Mucosa of gallbladder (tissue), 1 donor: ENCODE results near the gene EIF3I. TPM values are rescaled to one million over a fixed set of nuclear protein-coding genes. Genes with fewer than 3 reads are reported as not detected.
A peak's percentile ranks its signal among the peaks of the same experiment; 100 is the strongest.
"Not testable (repeated sequence)": the region's sequence is repeated elsewhere in the genome, so short reads cannot be mapped to it uniquely, and the experiment has no call there.

Experiments used
- DNase-seq: peaks from one replicate; pipeline ENCODE4 v3.0.0-alpha.2; 2020; ENCODE audit warnings: low spot score
- total RNA-seq: library from RNA; stranded (reverse); gene quantifications from one replicate; pipeline ENCODE4 v1.2.1, GENCODE V29; 2021
- donor health status: DM: no; HTN: no; CAD: no.

Gene EIF3I
- total RNA-seq, 1 donor from 2014 or later = 132 TPM

- DNase-seq = no peak
These were observed 10.5 kb downstream of the EIF3I start for GRCh38 chr1:32232558-32233304.

DNA sequence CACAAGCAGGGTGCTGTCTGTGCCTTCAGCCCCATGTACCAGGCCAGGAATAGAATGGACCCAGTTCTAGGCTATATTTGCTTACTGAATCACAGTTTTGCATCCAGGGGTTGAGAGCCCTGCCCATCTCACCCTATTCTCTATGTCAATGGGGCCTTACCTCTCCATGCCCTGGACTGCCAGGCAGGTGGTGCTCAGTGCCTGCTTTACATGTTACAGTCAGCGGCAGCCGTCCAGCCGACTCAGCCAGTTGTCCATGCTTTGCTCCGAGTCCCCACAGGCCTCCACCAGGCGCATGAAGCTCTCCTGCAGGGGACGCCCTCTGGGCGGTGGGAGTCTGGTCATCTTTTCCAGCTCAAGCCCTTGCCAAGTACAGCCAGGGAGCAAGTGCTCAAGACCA lies 12.6 kb downstream of the EIF3I start:
- no peak for DNase-seq

GRCh38 chr1:32239337-32239736 lies 17.1 kb downstream of the EIF3I start:
- DNase-seq = no peak

DNA sequence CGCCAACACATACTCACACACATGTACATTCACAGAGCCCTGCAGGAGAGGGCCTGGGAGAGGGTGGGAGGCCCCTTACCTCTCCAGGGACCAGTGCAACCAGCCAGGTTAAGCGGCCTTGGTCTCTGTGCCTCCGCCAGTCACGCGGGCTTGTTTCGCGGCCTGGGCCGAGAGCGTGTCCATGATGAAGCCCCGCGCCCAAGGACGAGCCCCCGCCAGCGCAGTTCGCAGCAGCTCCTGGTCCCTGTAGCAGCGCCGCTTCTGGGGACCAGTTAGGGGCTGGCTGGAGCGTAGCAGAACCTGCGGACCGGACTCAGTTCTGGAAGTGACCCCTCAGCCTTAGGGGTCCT lies 17.6 kb downstream of the EIF3I start:
- DNase-seq = no peak

GRCh38 chr1:32240140-32240951 lies 18.1 kb downstream of the EIF3I start:
- DNase-seq = peak; percentile 60

DNA sequence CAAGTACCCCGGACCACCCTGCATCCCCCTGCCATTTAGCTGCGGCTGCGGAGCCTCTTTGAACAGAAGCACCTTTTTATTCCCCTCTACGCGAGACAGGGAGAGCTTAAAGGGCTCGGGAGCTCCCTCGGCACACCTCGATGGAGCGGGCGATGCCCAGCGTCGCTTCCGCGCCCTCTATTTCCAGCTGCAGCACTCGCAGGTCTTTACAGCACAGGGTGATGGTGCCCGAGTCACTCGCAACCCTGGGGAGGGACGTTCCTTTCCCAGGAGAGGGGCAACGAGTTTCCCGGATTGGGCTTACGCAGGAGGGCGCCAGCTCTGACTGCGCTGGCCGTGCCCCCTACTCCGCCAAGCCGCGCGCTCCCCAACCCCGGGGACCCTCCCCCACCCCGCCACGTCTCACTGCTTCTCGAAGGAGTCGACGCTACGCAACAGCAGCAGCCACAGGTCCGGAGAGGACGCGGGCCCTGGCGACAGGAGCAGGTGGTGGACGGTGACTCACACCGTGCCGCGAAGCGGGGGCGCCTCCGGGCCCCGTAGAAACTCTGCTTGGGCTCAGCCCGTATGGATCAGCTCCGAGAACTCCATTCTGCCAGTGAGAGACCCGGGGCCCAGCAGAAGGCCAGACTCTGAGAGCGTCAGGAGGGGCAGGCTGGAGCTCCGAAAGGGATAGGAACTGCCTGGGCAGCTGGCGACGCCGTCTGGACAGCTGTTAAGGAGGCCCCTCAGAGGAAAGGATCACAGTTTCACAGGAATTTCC lies 19.0 kb downstream of the EIF3I start:
- peak; percentile 39 for DNase-seq

DNA sequence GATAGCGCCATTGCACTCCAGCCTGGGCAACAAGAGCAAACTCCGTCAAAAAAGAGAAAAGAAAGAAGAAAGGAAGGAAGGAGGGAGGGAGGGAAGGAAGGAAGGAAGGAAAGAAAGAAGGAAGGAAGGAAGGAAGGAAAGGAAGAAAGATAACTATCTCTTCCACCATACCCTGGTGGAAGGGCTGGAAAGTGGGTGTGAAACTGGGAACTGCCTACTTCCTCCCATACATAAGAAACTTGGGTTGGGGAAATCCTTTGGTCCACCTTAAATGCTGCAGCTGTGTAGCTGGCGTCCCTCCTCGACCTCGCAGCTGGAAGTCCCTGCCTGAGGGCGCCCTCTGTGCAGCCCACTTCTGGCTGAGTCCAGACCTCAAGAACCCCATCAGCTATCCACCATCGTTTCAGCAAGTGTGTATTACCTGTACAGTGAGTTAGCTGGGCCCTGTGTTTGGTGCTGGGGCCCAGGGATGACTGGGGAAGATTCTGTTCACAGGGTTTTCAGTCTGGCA lies 20.2 kb downstream of the EIF3I start:
- DNase-seq = no peak

DNA sequence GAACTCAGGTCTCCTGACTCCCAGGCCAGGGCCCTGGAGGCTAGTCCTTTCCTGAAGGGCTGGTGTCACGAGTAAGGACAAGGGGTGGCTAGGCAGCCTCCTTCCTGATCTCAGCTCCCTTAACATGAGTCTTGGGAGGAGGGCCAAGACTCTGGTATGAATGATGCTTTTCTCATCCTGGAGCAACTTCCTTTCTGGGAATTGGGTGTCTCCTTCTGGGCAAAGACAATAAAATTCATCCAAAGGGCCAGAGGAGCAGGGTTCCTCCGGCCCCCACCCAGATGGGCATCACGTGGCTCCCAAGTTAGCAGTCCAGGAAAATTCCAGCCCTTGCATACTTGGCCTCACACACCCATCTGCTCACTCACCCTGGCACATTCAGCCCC lies 24.7 kb downstream of the EIF3I start, which contains the start of gene FAM167B:
Gene FAM167B (plus strand): TSS at position 335 of the 386 bp plus-strand sequence. CDS start 200 bp downstream, outside the sequence.
- peak; percentile 34 for DNase-seq

DNA sequence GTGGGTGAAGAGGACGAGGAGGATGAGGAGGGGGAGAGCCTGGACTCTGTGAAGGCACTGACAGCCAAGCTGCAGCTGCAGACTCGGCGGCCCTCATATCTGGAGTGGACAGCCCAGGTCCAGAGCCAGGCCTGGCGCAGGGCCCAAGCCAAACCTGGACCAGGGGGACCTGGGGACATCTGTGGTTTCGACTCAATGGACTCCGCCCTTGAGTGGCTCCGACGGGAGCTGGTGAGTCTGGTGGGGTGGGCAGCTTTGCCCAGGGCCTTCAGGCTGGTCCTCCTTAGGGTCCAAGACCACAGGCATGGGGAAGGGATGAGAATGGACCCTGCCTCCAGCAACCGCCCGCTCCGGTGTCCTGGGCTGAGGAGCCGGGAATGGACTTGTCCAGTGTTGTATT lies 25.2 kb downstream of the EIF3I start:
- no peak for DNase-seq

DNA sequence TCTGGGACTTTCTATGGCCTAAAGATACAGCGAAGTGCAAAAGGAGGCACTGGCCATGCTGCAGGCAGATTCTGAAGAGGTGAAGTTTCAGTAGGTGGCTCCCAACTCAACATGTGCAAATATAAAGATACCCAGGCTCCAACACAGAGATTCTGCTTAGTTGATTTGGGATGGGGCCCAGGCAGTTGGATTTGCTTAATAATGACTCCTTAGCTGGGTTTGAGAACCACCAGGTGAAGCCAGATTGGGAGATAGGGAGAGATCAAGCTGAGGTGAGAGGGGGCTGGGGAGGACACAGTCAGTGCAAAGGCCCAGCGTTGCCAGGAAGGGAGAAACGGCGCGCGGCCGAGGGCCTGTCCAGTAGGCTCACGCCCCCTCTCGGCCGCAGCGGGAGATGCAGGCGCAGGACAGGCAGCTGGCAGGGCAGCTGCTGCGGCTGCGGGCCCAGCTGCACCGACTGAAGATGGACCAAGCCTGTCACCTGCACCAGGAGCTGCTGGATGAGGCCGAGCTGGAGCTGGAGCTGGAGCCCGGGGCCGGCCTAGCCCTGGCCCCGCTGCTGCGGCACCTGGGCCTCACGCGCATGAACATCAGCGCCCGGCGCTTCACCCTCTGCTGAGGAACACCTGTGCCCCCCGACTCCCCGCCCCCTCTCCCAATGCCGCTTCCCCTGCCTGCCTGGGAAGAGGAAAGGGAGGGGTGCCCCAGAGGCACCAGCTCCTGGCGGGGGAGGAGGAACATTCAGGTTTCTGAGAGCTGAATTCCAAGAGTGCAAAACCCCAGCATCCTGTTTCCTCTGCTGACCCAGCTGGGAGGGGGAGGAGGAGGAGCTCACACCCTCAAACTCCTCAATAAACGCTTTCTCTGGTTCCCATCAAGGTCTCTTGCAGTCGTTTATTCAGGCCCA lies 26.0 kb downstream of the EIF3I start:
- DNase-seq = peak; percentile 82

DNA sequence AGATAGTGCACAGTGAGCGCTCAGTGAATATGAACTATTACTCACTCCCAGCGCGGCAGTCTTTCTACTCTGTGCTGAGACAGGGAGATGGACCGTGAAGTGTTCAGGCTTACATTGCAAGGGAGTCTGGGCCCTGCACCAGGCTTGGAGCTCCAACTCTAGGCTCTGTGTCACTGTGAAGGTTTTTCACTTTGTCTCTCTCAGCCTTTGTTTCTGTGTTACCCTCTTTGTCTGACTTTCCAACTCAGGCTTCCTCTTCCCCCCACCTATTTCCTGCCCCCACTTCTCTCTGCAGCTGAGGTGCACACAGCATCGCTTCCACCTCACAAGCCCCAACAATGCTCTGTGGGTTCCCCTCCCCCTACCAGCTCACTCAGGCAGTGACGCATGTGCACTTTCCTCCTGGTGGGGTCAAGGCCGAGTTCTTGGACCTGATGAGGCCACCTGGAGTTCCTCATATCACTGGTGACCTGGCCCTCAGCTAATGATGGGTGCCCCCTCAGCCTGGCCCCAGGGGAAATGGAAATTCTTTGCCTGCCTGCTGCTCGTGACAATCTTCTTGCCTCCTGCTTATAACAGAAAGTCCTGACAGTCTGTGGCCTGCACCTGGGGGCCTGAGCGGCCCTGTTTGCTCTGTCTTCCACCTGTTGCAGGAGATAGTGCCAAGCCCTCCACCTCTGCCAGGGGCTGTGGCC lies 27.8 kb downstream of the EIF3I start:
- DNase-seq = peak; percentile 61

GRCh38 chr1:32250893-32251716 lies 28.9 kb downstream of the EIF3I start, which contains the start of gene LCK:
TSS of gene LCK (plus strand) at chr1:32251265. CDS start at chr1:32274330, 23,065 bp downstream.
- no peak for DNase-seq

DNA sequence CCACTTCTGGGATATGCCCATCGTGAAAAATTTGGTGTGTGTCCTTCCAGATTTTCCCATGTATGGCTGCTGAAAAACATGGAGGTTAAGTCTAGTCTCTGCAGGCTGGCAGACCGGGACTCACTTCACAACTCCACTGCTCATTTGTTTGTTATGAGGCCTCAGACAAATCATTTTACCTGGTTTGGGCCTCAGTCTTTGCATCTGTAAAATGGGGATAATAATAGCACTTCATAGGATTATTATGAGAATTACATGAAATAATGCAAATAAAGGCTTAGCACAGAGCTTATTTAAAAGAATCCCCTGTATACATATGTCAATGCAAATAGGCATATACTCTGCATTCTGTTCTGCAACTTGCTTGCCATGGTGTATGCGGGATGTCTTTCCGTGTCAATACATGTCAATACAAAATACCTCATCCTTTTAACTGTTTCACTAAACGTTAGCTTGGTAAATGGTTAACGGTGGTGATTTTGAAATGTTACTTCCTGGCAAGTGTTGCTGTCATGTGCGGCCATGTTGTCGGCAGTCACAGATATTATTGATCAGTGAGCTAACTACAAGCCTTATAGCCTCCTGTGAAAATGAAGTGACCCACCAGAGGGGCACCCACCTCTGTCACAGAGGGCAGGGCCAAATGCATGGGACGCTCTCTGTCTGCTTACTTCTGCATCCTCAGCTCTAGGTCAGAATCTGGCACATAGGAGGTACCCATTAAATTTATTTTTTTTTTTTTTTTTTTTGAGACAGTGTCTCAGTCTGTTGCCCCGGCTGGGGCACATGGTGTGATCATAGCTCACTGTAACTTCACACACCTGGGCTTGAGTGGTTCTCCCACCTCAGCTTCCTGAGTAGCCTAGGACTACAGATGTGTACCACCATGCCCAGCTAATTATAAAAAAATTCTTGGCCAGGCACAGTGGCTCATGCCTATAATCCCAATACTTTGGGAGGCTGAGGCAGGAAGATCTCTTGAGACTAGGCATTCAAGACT lies 33.2 kb downstream of the EIF3I start:
- no peak for DNase-seq

DNA sequence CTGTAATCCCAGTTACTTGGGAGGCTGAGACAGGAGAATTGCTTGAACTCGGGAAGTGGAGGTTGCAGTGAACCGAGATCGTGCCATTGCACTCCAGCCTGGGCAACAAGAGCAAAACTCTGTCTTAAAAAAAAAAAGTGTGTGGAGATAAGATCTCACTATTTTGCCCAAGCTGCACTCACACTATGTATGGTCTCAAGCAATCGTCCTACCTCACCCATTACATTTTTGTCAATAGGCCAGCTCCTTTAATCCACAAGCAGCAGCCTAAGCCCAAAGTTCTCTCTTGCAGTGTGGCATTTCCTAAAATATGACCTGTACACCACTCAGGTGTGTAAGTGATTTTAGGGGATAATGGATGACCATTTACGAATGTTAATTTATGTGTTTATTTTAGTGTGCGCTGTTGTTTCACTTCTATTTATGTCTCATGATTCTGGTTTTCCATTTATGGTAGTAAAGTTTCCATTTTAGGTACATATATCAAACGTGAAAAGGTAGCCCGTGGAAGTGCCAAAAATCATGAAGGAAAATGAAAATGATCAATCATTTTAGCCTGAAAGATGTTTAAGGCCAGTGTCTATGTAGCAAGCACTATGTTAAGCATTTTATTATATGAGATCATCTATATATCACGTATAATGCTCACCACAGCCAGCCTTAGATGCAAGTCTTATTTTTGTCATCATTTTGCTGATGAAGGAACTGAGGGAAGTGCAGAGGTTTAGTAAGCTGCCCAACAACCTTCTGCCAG lies 34.4 kb downstream of the EIF3I start:
- DNase-seq = no peak

DNA sequence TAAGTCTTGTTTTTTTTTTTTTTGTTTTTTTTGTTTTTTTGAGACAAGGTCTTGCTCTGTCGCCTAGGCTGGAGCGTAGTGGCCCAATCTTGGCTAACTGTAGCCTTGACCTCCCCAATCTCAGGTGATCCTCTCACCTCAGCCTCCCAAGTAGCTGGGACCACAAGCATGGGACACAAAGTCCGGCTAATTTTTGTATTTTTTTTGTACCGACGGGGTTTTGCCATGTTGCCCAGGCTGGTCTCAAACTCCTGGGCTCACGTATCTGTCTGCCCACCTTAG lies 35.0 kb downstream of the EIF3I start:
- no peak for DNase-seq

DNA sequence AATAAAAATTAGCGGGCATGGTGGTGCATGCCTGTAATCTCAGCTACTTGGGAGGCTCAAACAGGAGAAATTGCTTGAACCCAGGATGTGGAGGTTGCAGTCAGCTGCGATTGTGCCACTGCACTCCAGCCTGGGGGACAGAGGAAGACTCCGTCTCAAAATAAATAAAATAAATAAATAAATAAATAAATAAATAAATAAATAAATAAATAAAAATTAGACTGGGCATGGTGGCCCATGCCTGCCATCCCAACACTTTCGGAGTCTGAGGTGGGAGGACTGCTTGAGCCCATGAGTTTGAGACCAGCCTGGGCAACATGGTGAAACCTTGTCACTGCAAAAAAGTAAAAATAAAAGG lies 41.0 kb downstream of the EIF3I start:
- not testable (repeated sequence) for DNase-seq

DNA sequence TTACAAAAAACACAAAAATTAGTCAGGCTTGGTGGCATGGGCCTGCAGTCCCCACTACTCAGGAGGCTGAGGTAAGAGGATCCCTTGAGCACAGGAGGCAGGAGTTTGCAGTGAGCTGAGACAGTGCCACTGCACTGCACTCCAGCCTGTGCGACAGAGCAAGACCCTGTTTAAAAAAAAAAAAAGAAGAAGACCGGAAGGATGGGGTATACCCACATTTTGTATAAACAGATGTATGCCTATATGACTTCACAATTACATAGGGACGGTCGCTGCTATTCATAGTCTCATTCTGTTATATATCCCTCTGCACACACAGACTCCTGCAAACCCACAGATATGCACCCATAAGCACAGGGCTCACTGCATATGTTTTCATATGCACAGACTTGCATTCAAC lies 41.5 kb downstream of the EIF3I start:
- no peak for DNase-seq

DNA sequence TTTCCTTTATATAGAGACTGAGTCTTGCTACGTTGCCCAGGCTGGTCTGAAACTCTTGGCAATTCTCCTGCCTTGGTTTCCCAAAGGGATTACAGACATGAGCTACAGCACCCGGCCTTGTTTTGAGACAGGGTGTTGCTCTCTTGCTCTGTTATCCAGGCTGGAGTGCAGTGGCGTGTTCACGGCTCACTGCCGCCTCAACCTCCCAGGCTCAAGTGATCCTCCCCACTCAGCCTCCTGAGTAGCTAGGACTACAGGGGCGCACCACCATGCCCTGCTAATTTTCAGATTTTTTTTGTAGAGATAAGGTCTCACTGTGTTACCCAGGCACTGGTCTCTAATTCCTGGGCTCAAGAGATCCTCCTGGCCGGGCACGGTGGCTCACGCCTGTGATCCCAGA lies 43.6 kb downstream of the EIF3I start:
- DNase-seq = no peak
